A673 (cell line): Measurements from ENCODE around the gene FAM89B. TPM values are rescaled to one million over a fixed set of nuclear protein-coding genes. Genes with fewer than 3 reads are reported as not detected.
A peak's percentile ranks its signal among the peaks of the same experiment; 100 is the strongest.

Source experiments
- BruUV-seq: library from RNA; stranded (reverse); fragments of 400-500 nt; replicated peaks from 2 replicates; lab custom pipeline; 2021; lab: Mats Ljungman, UMichigan
- CTCF ChIA-PET: fragments of 300-600 bp; sonication (Branson Sonifier 250); formaldehyde crosslinking; loops from one replicate; lab custom pipeline; 2022; ENCODE audit warnings: antibody characterized with exemption; lab: Charles Lee
- POLR2A ChIA-PET: fragments of 300-600 bp; sonication (Branson Sonifier 250); formaldehyde crosslinking; loops from one replicate; lab custom pipeline; 2022; ENCODE audit warnings: antibody characterized with exemption; ENCODE audit not compliant: low non-redundant PET; lab: Charles Lee
- DNase-seq: peaks from one replicate; pipeline ENCODE4 v3.0.0-alpha.2; 2015; ENCODE audit warnings: low spot score
- H3K27ac ChIP-seq: fragments of 200-600 bp; sonication (generic); 2 replicates; pipeline ENCODE4 v1.5.1; 2016; ENCODE audit warnings: mixed run types, low read depth, mild to moderate bottlenecking, mixed read lengths, antibody characterized with exemption, low read length; ENCODE audit not compliant: poor library complexity, severe bottlenecking
- H3K27me3 ChIP-seq: fragments of 200-600 bp; sonication (generic); replicated peaks from 2 replicates; pipeline ENCODE4 v1.6.1; 2017; ENCODE audit warnings: mixed run types, low read depth, mild to moderate bottlenecking, mixed read lengths, antibody characterized with exemption, low read length; ENCODE audit not compliant: insufficient read depth, poor library complexity
- H3K36me3 ChIP-seq: fragments of 200-600 bp; sonication (generic); 2 replicates; pipeline ENCODE4 v1.6.1; 2016; ENCODE audit warnings: mixed run types, mild to moderate bottlenecking, mixed read lengths, antibody characterized with exemption, low read length; ENCODE audit not compliant: insufficient read depth, poor library complexity, severe bottlenecking
- H3K4me1 ChIP-seq: fragments of 200-600 bp; sonication (generic); 2 replicates; pipeline ENCODE4 v1.6.1; 2017; ENCODE audit warnings: mixed run types, mild to moderate bottlenecking, mixed read lengths, antibody characterized with exemption, low read length; ENCODE audit not compliant: insufficient read depth, poor library complexity, severe bottlenecking
- H3K4me3 ChIP-seq: fragments of 200-600 bp; sonication (generic); 2 replicates; pipeline ENCODE4 v1.5.1; 2016; ENCODE audit warnings: low read depth, mixed run types, mild to moderate bottlenecking, mixed read lengths, low read length; ENCODE audit not compliant: poor library complexity, severe bottlenecking
- H3K9me3 ChIP-seq: fragments of 200-600 bp; sonication (generic); 2 replicates; pipeline ENCODE4 v1.6.1; 2016; ENCODE audit warnings: mixed run types, low read depth, mild to moderate bottlenecking, mixed read lengths, antibody characterized with exemption, low read length; ENCODE audit not compliant: poor library complexity, severe bottlenecking
- CTCF ChIP-seq: fragments of 300-800, 200-600 bp; sonication (generic); conservative IDR thresholded peaks from 2 replicates; pipeline ENCODE4 v1.5.1; 2017; ENCODE audit warnings: low read depth, mild to moderate bottlenecking, antibody characterized with exemption, low read length, moderate library complexity, mixed read lengths
- EZH2 ChIP-seq: fragments of 200-600 bp; sonication (generic); IDR thresholded peaks from 2 replicates; pipeline ENCODE4 v1.6.1; 2017; ENCODE audit warnings: borderline replicate concordance, low read depth, mild to moderate bottlenecking, mixed read lengths, antibody characterized with exemption, low read length; ENCODE audit not compliant: poor library complexity, severe bottlenecking
- intact Hi-C: fragments of 100-400 bp; cut with micrococcal nuclease; formaldehyde crosslinking; loops from one replicate; pipeline ENCODE4 v1.10.0; 2022; ENCODE audit not compliant: unreplicated experiment
- total RNA-seq: library from RNA; stranded (reverse); gene quantifications from 2 replicates; pipeline ENCODE4 v1.2.3, GENCODE V29; 2021

The FAM89B gene
- total RNA-seq, 1 experiment from 2014 or later: 88.3 TPM

GRCh38 chr11:65571940-65572339 lies 398 bp upstream of the FAM89B start:
- no TSS peak for BruUV-seq
- Histone ChIP-seq H3K27ac (no peak overlapping the region), H3K4me3 (peak overlapping the region; percentile 87), H3K27me3 (no peaks in the 10 kb centered on the region), H3K36me3 (peaks cover 6% of the 10 kb centered on the region), H3K4me1 (peaks cover 40% of the 10 kb centered on the region), H3K9me3 (no peaks in the 10 kb centered on the region)
- ChIA-PET POLR2A (interaction anchor here (0.6 kb wide), 1 partner anchor 41 kb away, joined by 12 read pairs; no protein-coding TSS in a partner anchor), CTCF (interaction anchor here (0.6 to 2.1 kb wide), 5 partner anchors 22 to 205 kb away, joined by 5 to 13 read pairs (median 8); no protein-coding TSS in a partner anchor)
- intact Hi-C loops: loop anchor here (5.0 kb wide), 2 partner anchors 35 to 190 kb away; partner anchors contain the start of gene SLC25A45
- DNase-seq: peak; percentile 65
- TF ChIP-seq CTCF (peak; percentile 47), EZH2 (no peak)

- H3K4me3 ChIP-seq: peak overlapping the region; percentile 87
- CTCF ChIA-PET: interaction anchor here (2.1 kb wide), 1 partner anchor 21 kb away, joined by 12 read pairs; no protein-coding TSS in a partner anchor
- no peak for DNase-seq
- no peak for TF ChIP-seq CTCF
- TF ChIP-seq EZH2: no peak
- peaks cover 45% of the 10 kb centered on the region for H3K4me1 ChIP-seq
- POLR2A ChIA-PET: no interaction called here
- no peaks in the 10 kb centered on the region for H3K36me3 ChIP-seq
- no peaks in the 10 kb centered on the region for H3K27me3 ChIP-seq
- no TSS peak for BruUV-seq
- H3K9me3 ChIP-seq: no peaks in the 10 kb centered on the region
- intact Hi-C loops: loop anchor here (5.0 kb wide), 2 partner anchors 34 to 191 kb away; partner anchors contain the start of gene SLC25A45
- peak overlapping the region; percentile 75 for H3K27ac ChIP-seq
Observed at GRCh38 chr11:65573391-65574079, 1.2 kb downstream of the FAM89B start.

- Histone ChIP-seq H3K36me3 (peaks cover 1% of the 10 kb centered on the region), H3K27me3 (no peaks in the 10 kb centered on the region), H3K9me3 (no peaks in the 10 kb centered on the region), H3K27ac (peak overlapping the region; percentile 75), H3K4me1 (peaks cover 45% of the 10 kb centered on the region), H3K4me3 (peak overlapping the region; percentile 87)
- TF ChIP-seq EZH2 (no peak), CTCF (peak; percentile 69)
- ChIA-PET POLR2A (no interaction called here), CTCF (no interaction called here)
- intact Hi-C loops: loop anchor here (5.0 kb wide), 2 partner anchors 33 to 192 kb away; partner anchors contain the start of gene SLC25A45
- DNase-seq: peak; percentile 94
- BruUV-seq: no TSS peak
Observed at GRCh38 chr11:65574109-65574810, 1.9 kb downstream of the FAM89B start.
